Activated CD4-positive, alpha-beta T cell treated with anti-CD3 and anti-CD28 coated beads, Interleukin-2, amount 10 ng/mL, durations not matched to agents 7 days and 5 days (primary cell): ENCODE measurements around the gene GPR35. TPM values are rescaled to one million over a fixed set of nuclear protein-coding genes. Genes with fewer than 3 reads are reported as not detected.

ENCODE experiments used
- CTCF ChIA-PET: fragments of 350-600 bp; sonication (Branson Sonifier 250); formaldehyde crosslinking; loops from one replicate; lab custom pipeline; 2021; ENCODE audit warnings: antibody characterized with exemption; lab: Charles Lee
- POLR2A ChIA-PET: fragments of 350-600 bp; sonication (Branson Sonifier 250); formaldehyde crosslinking; loops from one replicate; lab custom pipeline; 2021; ENCODE audit warnings: antibody characterized with exemption; lab: Charles Lee
- DNase-seq: peaks from one replicate; pipeline ENCODE4 v3.0.0-alpha.2; 2020
- H3K27ac Mint-ChIP-seq: one replicate; pipeline ENCODE4 v1.8.0; 2021; ENCODE audit warnings: mild to moderate bottlenecking, moderate library complexity, mixed read lengths
- H3K27me3 Mint-ChIP-seq: one replicate; pipeline ENCODE4 v1.8.0; 2021; ENCODE audit warnings: mixed read lengths
- H3K36me3 Mint-ChIP-seq: one replicate; pipeline ENCODE4 v1.8.0; 2021; ENCODE audit warnings: low read depth, mixed read lengths
- H3K4me1 Mint-ChIP-seq: one replicate; pipeline ENCODE4 v1.8.0; 2021; ENCODE audit warnings: mixed read lengths
- H3K4me3 Mint-ChIP-seq: one replicate; pipeline ENCODE4 v1.8.0; 2021; ENCODE audit warnings: mild to moderate bottlenecking, moderate library complexity, mixed read lengths
- H3K9me3 Mint-ChIP-seq: one replicate; pipeline ENCODE4 v1.8.0; 2021; ENCODE audit warnings: mixed read lengths
- total RNA-seq, 2 experiments: library from RNA; stranded (reverse); gene quantifications; one replicate each; pipeline ENCODE4 v1.2.3, GENCODE V29; 2021

The GPR35 gene
- total RNA-seq, 2 experiments from 2014 or later: 4.1 to 5.1 TPM

DNA sequence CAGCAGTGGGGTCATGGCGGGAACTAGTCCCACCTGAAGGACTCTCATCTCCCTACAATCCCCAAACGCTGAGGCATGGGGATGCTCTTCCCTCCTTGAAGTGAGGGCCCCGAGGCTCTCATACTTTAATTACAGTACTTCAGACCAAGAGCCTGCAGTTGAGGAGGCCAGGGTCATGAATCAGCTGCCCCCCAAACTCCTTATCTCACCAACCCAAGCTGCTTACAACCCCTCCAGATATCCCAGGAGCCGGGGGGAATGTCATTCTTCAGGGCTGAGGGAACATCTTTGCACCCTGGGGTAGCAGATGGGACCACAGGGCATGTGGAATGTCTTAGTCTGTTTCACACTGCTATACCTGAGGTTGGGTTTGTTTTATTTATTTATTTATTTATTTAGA, 41.5 kb upstream of the GPR35 start:
- POLR2A ChIA-PET: no interaction called here
- Mint-ChIP-seq H3K36me3 (peaks cover 22% of the 10 kb centered on the region), H3K4me1 (peaks cover 73% of the 10 kb centered on the region), H3K27me3 (no peaks in the 10 kb centered on the region), H3K9me3 (peaks cover 3% of the 10 kb centered on the region), H3K4me3 (no peak overlapping the region), H3K27ac (no peak overlapping the region)
- CTCF ChIA-PET: interaction anchor here (6.6 kb wide), 1 partner anchor 18 kb away, joined by 67 read pairs; no protein-coding TSS in a partner anchor
- no peak for DNase-seq

DNA sequence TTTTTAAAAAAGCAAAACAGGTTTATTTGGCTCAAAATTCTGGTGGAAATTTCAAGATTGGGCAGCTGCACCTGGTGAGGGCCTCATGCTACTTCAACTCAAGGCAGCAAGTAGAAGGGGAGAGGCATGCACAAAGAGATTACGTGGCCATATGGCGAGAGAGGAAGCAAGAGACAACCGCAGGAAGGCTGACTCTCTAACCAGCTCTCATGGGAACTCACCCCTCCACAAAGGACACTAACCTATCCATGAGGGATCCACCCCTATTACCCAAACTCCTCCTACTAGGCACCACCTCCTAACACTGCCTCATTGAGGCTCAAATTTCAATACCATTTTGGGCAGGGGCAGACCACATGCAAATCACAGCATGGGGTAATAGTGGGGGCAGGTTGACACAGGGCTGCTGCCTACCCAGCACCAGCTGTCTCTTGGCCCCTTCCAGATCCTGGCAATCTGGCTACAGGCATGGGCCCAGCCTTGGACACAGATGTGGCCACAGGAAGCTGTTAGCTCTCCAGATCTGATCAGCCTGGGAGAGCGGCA, 40.7 kb upstream of the GPR35 start:
- DNase-seq: no peak
- no peak overlapping the region for H3K27ac Mint-ChIP-seq
- peaks cover 19% of the 10 kb centered on the region for H3K36me3 Mint-ChIP-seq
- peaks cover 69% of the 10 kb centered on the region for H3K4me1 Mint-ChIP-seq
- POLR2A ChIA-PET: no interaction called here
- H3K4me3 Mint-ChIP-seq: peak overlapping the region; percentile 92
- H3K9me3 Mint-ChIP-seq: peaks cover 3% of the 10 kb centered on the region
- CTCF ChIA-PET: interaction anchor here (3.6 to 6.6 kb wide), 2 partner anchors 19 to 71 kb away, joined by 14 to 67 read pairs; no protein-coding TSS in a partner anchor
- no peaks in the 10 kb centered on the region for H3K27me3 Mint-ChIP-seq

GRCh38 chr2:240585101-240585500, 40.2 kb upstream of the GPR35 start:
- Mint-ChIP-seq H3K27me3 (no peaks in the 10 kb centered on the region), H3K27ac (peak overlapping the region; percentile 55), H3K9me3 (peaks cover 3% of the 10 kb centered on the region), H3K36me3 (peaks cover 14% of the 10 kb centered on the region), H3K4me1 (peaks cover 64% of the 10 kb centered on the region), H3K4me3 (peak overlapping the region; percentile 92)
- CTCF ChIA-PET: interaction anchor here (1.2 to 6.6 kb wide), 6 partner anchors 9 to 72 kb away, joined by 5 to 67 read pairs (median 8); partner anchors contain the start of gene ANKMY1
- POLR2A ChIA-PET: no interaction called here
- DNase-seq: no peak

DNA sequence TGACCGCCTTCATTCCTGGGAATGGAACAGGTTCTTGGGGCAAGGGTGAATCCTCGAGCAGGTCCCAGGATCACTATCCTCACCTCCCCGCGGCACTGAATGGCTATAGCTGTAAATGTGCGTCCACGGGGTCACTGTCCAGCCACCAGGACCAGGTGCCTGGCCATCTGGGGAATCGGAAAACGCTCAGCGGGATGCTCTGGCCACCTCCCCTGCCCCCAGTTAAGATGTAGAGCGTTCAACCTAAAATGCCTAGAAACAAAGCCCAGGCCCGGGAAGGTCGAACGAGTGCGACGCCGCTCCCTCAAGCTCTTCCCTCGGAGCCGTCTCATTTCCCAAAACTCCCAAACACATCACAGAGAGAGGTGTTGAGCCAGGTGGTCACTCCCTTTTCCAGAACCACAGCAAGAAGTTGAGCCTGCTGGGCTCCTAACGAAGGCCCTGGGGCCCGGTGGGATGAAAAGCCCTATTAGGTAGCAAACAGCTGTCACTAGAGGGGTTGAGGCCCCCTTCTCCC, 39.5 kb upstream of the GPR35 start:
- H3K4me3 Mint-ChIP-seq: peak overlapping the region; percentile 92
- H3K4me1 Mint-ChIP-seq: peaks cover 57% of the 10 kb centered on the region
- CTCF ChIA-PET: interaction anchor here (1.2 to 6.6 kb wide), 9 partner anchors 8 to 72 kb away, joined by 5 to 67 read pairs (median 8); partner anchors contain the start of gene ANKMY1
- peaks cover 9% of the 10 kb centered on the region for H3K36me3 Mint-ChIP-seq
- no peaks in the 10 kb centered on the region for H3K27me3 Mint-ChIP-seq
- H3K9me3 Mint-ChIP-seq: peaks cover 3% of the 10 kb centered on the region
- POLR2A ChIA-PET: interaction anchor here (1.9 kb wide), 1 partner anchor 20 kb away, joined by 11 read pairs; no protein-coding TSS in a partner anchor
- no peak for DNase-seq
- H3K27ac Mint-ChIP-seq: peak overlapping the region; percentile 89

DNA sequence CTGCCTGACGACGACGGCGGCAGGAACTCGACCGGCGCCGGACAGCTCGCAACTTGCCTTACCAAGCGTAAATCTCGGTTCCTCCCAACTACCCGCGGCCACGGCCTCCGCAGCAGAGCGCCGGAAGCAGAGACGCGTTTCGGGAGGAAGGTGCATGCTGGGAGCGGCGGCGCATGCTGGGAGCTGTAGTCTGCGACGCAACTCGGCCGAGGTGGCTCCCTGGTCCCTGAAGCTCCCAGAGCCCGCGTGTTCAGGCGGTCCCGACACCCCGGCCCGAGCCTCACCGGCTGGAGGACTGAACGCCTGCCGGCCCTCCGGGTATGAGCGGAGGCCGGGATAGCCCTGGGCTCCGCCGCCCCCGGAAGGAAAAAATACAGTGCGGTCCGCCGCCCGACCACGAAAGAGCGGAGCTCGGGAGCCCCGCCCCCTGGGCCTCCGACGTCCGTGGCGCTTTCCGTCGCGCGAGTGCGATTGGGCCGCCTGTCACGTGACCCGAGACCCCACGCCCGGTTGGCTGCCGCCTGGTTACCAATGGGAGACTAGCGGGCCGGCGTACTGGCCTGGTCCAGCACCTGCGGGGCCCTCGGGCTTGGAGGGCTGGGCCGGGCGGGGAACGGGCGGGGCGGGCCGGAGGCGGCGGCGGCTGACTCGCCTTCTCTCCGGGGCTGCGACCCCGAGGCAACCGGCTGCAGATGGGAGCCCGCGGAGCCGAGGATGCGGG, 38.9 kb upstream of the GPR35 start, which contains the start of gene CAPN10:
TSS of gene CAPN10 (plus strand) at position 537 of the 721 bp plus-strand sequence. CDS start at position 715, 178 bp downstream.
- CTCF ChIA-PET: interaction anchor here (1.2 to 6.6 kb wide), 13 partner anchors 8 to 73 kb away, joined by 3 to 67 read pairs (median 7); partner anchors contain the start of gene ANKMY1
- peaks cover 56% of the 10 kb centered on the region for H3K4me1 Mint-ChIP-seq
- peaks cover 6% of the 10 kb centered on the region for H3K36me3 Mint-ChIP-seq
- peak within 1 kb of the TSS; percentile 93 for H3K27ac Mint-ChIP-seq
- no peaks in the 10 kb centered on the region for H3K27me3 Mint-ChIP-seq
- peak within 1 kb of the TSS; percentile 92 for H3K4me3 Mint-ChIP-seq
- POLR2A ChIA-PET: interaction anchor here (0.9 to 1.9 kb wide), 2 partner anchors 20 to 39 kb away, joined by 3 to 11 read pairs; partner anchors contain the start of gene GPR35
- H3K9me3 Mint-ChIP-seq: no peaks in the 10 kb centered on the region
- peak; percentile 97 for DNase-seq

DNA sequence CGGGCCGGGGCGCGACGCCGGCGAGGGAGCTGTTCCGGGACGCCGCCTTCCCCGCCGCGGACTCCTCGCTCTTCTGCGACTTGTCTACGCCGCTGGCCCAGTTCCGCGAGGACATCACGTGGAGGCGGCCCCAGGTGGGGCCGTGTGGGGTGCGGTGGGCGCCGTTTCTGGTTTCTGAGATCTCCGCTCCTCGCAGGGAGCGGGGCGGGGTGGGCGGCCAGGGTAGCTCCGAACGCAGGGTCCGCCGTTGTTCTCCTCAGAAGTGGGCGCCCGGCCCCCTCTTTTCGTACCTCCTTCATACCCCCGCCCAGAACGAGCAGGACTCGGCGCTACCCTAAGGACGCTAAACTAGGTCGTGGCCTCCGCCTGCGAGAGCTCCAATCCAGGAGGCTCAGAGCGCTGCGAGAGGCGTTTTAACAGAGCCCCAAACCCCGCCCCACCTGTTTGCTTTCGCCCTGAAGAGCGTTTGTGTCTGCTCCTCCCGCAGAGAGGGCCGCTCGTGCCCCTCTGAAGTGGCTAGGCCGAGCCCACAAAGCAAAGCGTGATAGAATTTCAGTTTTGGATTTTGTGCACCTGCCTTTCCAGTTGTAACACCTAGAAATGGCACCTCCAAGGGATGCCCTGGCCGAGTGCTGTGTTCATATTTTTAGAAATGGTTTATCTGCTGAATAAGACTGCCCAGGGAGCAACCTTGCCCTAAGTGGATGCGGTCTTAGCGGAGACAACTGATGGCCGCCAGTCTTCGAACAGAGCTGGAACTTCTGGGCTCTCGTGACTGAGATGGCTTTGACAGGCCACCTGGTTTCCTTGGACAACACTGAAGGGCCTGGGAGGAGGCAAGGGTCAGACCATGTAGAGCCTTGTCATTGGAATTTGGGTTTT, 38.1 kb upstream of the GPR35 start:
- DNase-seq: peak; percentile 77

GRCh38 chr2:240588006-240588655, 37.1 kb upstream of the GPR35 start:
- Mint-ChIP-seq H3K27ac (peak overlapping the region; percentile 93), H3K9me3 (no peaks in the 10 kb centered on the region), H3K27me3 (no peaks in the 10 kb centered on the region), H3K36me3 (peaks cover 5% of the 10 kb centered on the region), H3K4me1 (peaks cover 47% of the 10 kb centered on the region), H3K4me3 (peak overlapping the region; percentile 92)
- CTCF ChIA-PET: interaction anchor here (0.8 to 6.6 kb wide), 12 partner anchors 8 to 810 kb away, joined by 3 to 67 read pairs (median 4); partner anchors contain the start of gene RNPEPL1
- POLR2A ChIA-PET: no interaction called here
- no peak for DNase-seq

More for the DNA sequence above, 38.1 kb upstream of the GPR35 start:
- ChIA-PET POLR2A (interaction anchor here (0.9 to 1.9 kb wide), 2 partner anchors 21 to 38 kb away, joined by 3 to 11 read pairs; partner anchors contain the start of gene GPR35), CTCF (interaction anchor here (1.1 to 6.6 kb wide), 13 partner anchors 9 to 811 kb away, joined by 3 to 67 read pairs (median 7); no protein-coding TSS in a partner anchor)
- no peaks in the 10 kb centered on the region for H3K9me3 Mint-ChIP-seq
- peak overlapping the region; percentile 93 for H3K27ac Mint-ChIP-seq
- H3K36me3 Mint-ChIP-seq: peaks cover 5% of the 10 kb centered on the region
- peaks cover 55% of the 10 kb centered on the region for H3K4me1 Mint-ChIP-seq
- no peaks in the 10 kb centered on the region for H3K27me3 Mint-ChIP-seq
- H3K4me3 Mint-ChIP-seq: peak overlapping the region; percentile 92

GRCh38 chr2:240588669-240589068, 36.6 kb upstream of the GPR35 start:
- Mint-ChIP-seq H3K4me1 (peaks cover 43% of the 10 kb centered on the region), H3K27ac (no peak overlapping the region), H3K4me3 (peak overlapping the region; percentile 92), H3K9me3 (no peaks in the 10 kb centered on the region), H3K27me3 (no peaks in the 10 kb centered on the region), H3K36me3 (peaks cover 5% of the 10 kb centered on the region)
- DNase-seq: no peak
- ChIA-PET CTCF (interaction anchor here (0.6 to 6.6 kb wide), 12 partner anchors 9 to 1466 kb away, joined by 3 to 67 read pairs (median 4); partner anchors contain the start of gene RNPEPL1), POLR2A (no interaction called here)

DNA sequence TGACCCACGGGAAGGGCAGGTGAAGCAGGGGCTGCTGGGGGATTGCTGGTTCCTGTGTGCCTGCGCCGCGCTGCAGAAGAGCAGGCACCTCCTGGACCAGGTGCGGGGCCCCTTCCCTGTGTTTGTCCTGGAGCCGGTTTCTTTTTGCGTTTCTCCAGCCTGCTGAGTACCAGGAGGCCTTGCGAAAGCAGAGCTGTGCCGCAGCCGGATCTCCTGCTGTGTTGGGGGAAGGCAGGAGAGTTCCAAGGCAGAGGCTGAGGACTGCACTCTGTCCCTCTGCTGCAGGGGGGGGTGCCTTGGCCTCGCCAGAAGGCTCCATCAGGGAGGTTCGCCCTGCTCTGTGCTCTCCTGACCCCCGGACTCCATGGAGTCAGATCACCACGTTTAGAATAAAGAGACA, 35.9 kb upstream of the GPR35 start:
- no peaks in the 10 kb centered on the region for H3K27me3 Mint-ChIP-seq
- ChIA-PET CTCF (interaction anchor here (0.6 to 6.6 kb wide), 8 partner anchors 8 to 738 kb away, joined by 3 to 67 read pairs (median 4); partner anchors contain the start of gene RNPEPL1), POLR2A (no interaction called here)
- no peak overlapping the region for H3K4me3 Mint-ChIP-seq
- peaks cover 39% of the 10 kb centered on the region for H3K4me1 Mint-ChIP-seq
- no peak for DNase-seq
- no peaks in the 10 kb centered on the region for H3K9me3 Mint-ChIP-seq
- H3K27ac Mint-ChIP-seq: no peak overlapping the region
- H3K36me3 Mint-ChIP-seq: peaks cover 5% of the 10 kb centered on the region

DNA sequence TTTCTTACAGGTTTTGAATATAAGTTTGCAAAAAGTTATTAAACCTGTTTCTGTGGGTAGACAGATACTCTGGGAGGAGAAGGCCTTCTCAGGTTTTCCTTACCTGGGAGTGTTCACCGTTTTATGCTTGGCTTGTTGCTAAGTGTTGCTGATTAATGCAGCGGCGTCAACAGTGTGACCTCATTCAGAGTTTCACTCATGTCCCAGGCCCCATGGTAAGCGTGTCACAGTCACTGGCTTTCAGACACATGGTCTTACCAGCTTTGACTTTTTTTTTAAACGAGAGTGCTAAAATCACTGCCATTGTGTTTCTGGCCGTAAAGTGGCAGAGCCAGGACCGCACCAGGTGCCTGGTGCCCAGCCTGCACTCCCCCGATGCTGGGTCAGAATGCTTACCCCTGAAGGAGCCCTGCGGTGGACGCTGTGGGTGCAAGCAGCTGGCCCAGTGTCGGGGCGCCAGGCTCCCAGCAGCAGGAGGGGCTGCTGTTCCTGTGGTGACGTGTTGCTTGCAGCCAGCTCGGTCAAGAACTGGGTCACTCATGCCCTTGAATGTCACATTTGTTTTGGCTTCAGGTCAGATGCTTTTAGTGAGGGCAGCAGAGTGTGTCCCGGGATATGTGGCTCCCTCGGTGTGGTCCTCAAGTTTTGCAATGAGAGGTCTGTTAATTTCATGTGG, 35.3 kb upstream of the GPR35 start:
- ChIA-PET CTCF (interaction anchor here (1.5 to 6.6 kb wide), 3 partner anchors 10 to 24 kb away, joined by 3 to 67 read pairs (median 4); no protein-coding TSS in a partner anchor), POLR2A (no interaction called here)
- Mint-ChIP-seq H3K9me3 (no peaks in the 10 kb centered on the region), H3K36me3 (peaks cover 5% of the 10 kb centered on the region), H3K4me1 (peaks cover 33% of the 10 kb centered on the region), H3K27me3 (no peaks in the 10 kb centered on the region), H3K4me3 (no peak overlapping the region), H3K27ac (no peak overlapping the region)
- no peak for DNase-seq

- H3K27me3 Mint-ChIP-seq: no peaks in the 10 kb centered on the region
- no peaks in the 10 kb centered on the region for H3K9me3 Mint-ChIP-seq
- POLR2A ChIA-PET: no interaction called here
- no peak overlapping the region for H3K4me3 Mint-ChIP-seq
- peaks cover 28% of the 10 kb centered on the region for H3K4me1 Mint-ChIP-seq
- no peak for DNase-seq
- peaks cover 5% of the 10 kb centered on the region for H3K36me3 Mint-ChIP-seq
- no peak overlapping the region for H3K27ac Mint-ChIP-seq
- CTCF ChIA-PET: interaction anchor here (1.6 kb wide), 1 partner anchor 11 kb away, joined by 3 read pairs; no protein-coding TSS in a partner anchor
Measured at GRCh38 chr2:240590681-240591111, 34.6 kb upstream of the GPR35 start.
